Epidermal melanocyte (primary cell): ENCODE data around the gene ALAD.
"Not testable (repeated sequence)": the region's sequence is repeated elsewhere in the genome, so short reads cannot be mapped to it uniquely, and the experiment has no call there.

Experiments
- DNase-seq: peaks from one replicate; pipeline ENCODE4 v3.0.0; 2011; ENCODE audit warnings: low spot score; ENCODE audit not compliant: insufficient read length

ALAD gene

DNA sequence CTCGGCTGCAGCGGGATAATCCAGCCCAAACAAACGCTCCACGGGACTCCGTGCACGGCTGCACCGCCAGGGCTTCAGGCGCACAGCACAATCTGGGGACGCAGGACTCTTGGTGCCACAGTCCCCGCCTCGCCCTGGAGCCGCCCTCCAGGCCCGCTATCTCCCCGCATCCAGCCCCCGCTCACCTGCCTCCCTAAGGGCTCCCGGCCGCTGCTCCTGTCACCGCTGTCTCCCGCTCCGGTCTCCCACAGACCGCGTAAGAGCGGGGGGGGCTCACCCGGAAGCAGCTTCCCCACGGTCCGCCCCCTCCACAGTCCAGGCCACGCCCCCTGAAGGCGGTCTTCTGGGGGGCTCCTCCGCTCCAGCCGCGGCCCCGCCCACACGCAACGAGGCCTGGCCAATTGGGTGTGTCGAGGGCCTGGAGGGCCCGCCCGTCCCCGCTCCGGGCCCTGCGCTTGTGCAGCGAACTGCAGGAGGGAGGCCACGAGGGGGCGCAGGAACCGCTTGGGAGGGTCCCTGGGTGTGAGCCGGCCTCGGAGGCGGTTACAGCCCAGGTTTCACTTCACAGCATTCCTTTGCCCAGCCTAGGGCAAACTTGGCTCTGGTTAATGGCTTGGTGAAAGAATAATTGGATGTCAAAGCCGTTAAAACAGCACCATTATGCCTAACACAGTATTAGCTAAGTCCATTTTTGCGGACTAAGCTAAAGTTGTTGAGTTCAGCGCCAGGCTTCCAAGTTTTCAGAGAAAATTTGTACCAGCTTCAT lies at the start of gene ALAD:
Gene ALAD, minus strand, starts transcription at position 258 of the 766 bp plus-strand sequence. CDS start 7,725 bp downstream, outside the sequence.
- DNase-seq, result peak; percentile 93

DNA sequence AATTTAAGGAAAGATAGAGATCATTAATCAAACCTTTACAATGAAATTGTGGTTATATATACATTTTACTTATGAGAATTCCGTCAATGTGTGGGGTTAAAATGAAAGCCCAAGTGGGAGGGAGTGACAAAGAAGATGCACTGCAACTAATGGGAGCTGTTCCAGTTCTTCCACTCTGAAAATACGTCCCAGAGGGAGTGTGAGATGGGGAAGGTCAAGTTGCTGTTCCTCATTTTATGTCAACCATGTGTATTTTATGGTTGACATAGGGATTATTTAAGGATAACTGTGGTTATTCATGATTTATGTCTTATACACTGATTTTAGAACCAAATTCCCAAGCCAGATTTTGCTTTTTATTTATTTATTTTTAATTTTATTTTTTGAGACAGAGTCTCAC lies 48.3 kb upstream of the ALAD start:
- no peak for DNase-seq

GRCh38 chr9:113446323-113446740 lies 45.2 kb upstream of the ALAD start:
- DNase-seq, result peak; percentile 80

DNA sequence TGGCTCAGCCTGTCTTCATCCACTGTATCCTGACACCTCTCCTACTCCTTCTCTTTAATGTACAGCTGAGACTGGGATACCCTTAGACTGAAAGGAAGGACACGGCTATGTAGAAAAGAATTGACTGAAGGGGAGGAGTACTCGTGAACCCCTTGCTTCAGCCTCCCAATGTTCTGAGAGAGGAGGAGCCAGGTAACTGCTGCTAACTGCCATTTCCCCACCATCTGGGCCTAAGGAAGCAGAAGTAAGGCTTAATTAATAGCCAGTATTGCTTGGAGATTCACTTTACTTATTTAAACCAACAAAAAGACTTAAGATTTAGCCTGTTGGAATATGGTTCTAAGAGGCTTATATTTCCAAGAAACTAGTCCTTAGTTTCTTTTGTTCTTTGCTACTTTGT lies 43.7 kb upstream of the ALAD start:
- no peak for DNase-seq

DNA sequence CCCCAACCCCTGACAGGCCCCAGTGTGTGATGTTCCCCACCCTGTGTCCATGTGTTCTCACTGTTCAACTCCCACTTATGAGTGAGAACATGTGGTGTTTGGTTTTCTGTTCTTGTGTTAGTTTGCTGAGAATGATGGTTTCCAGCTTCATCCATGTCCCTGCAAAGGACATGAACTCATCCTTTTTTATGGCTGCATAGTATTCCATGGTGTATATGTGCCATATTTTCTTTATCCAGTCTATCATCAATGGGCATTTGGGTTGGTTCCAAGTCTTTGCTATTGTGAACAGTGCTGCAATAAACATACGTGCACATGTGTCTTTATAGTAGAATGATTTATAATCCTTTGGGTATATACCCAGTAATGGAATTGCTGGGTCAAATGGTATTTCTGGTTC lies 36.6 kb upstream of the ALAD start:
- not testable (repeated sequence) for DNase-seq

DNA sequence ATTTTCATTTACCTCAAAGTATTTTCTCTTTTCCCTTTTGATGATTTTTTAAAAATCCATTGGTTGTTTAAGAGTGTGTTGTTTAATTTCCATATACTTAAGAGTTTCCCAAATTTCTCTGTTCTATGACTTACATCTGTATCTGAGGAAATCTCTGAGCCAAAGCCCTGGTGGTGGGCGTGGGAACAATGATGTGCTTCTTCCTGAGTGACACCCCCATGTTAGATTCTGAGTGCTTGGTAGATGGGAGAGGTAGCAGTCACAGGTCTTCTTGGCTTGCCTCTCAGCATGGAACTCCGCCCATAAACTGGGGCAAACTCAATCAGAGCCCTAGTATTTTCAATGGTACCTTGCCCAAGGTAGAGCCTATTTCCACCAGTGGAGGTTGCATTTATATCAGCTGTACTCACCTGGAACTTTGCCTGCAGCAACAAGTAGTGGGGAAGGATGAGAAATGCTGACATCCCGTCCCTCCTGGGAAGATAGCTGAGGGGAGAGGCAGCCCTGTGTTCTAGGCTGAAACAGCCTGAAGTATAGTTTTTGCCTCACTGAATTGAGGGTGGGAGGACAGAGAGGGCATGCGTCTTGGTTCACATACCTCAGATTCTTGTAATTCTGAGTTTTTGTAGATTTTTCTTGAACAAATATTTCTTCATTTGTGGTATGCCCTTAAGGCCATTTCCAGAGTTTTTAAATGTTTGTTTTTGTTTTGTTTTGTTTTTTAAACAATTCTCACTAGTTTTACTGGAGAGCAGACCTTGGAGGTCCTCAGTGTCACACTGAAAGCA lies 35.8 kb upstream of the ALAD start:
- DNase-seq, result no peak

- DNase-seq, result no peak
Measured at GRCh38 chr9:113431191-113431590, 30.1 kb upstream of the ALAD start.

GRCh38 chr9:113428062-113428615 lies 27.1 kb upstream of the ALAD start:
- DNase-seq, result no peak

DNA sequence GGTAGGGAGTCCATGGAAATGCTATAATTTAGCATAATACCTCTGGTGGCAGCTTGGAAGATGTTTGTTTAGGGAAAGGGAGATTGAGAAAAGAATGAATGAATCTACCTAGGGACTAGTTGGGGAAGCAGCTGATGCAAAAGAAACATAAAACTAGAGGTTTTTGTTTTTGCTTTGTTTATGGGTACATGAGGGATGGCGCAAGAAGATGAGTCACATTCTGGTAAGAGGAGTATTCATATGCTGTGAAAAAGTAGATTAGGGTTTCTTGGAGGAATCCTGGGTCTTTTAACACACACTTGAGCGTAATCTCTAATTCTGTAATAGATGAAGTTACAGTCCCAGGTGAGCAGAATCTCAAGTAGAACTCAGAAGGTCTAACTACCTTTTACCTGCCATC lies 26.5 kb upstream of the ALAD start:
- no peak for DNase-seq

DNA sequence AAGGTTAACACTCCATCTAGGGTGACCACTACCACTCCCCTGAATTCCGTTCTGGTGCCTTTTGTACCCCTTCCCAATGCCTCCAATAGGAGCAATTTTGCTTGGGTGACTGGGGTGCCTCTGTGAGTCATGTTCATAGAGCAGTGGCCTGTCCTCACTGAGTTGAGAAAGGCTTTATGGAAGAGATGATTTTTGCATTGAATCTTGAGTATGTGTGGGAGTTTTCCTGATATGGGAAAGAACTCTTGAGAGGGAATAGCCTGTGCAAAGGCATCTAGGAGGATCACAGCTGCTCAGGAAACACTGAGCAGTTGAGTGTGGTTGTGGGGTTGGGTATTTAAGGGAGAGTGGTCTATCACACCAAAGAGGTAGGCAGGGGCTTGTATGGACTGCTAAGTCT lies 25.6 kb upstream of the ALAD start:
- no peak for DNase-seq

GRCh38 chr9:113425072-113425471 lies 24.0 kb upstream of the ALAD start:
- no peak for DNase-seq

DNA sequence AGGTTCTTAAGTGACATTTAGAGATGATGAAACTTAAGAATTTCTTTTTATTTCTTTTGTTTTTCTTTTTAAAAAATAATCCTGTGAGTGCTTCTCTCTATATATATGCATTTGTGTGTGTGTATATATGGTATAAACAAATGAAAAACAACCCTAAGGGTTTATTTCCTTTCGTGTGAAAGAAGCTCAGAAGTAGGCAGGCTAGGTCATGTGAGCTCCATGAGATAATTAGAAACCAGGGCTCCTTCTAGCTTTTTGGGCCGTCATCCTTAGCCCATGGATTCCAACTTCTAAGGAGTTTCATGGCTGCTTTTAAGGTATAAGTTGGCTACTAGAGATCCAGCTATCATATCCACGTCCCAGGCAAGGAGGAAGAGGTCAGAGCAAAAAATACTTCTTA lies 20.6 kb upstream of the ALAD start:
- no peak for DNase-seq

- no peak for DNase-seq
Measured at GRCh38 chr9:113417370-113417769, 16.3 kb upstream of the ALAD start.

DNA sequence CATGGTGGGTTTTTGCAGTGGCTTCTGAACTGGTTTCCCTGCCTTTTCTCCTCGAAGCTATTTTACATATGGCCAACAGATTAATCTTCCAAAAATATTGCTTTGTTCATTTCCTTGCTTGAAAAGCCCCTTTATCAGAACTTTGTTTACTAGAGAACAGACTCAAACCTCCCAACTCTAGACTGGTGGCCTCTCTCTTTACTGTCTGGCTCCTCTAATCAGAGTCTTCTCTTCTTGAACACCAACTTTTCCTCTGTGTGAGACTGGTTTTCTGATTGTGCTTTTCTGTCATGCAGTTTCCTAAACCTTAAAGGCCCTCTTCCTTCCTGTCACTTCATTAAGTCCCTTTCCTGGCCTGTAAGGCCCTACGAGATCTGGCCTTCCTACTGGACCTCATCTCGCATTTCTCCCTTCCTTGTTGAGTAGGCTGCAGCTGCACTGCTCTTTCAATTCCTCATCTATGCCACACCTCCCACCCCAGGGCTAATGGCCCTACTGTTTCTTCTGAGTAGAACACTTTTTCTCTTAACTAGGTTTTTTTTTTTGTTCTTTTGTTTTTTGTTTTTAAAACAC lies 15.2 kb upstream of the ALAD start:
- no peak for DNase-seq

DNA sequence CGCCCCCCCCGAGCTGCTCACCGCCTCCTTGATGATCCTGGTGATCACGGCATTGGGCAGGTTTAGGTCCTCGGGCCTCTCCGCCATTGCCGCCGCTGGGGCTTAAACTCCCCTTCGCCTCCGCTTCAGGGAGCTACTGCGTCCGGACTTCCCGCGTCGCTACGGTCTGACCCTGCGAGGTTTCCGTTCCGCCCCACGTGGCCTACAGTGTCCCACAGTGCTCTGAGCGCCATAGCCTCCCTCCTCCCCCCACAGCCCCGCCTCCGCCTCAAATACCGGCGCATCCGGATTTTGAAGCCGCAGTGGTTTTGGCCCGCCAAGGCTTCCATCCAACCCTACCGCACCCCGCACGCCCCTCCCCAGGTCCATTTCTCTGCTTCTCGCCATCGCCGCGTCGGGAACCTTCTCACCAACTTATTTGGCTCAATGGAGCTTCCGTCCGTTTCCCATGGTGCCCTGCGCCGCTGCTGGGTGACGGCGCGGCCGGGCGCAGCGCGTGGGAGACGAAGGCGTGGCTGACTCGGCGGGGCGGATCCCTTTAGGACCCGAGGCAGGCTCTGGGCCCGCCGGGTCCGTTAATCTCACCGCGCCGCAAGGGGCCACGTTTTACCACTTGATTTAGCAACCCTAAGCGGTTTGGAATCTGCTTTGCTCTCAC lies 9.3 kb upstream of the ALAD start, which contains the start of the genes C9orf43 and POLE3:
Gene C9orf43, plus strand, starts transcription at position 541 of the 658 bp plus-strand sequence. CDS start 2,747 bp downstream, outside the sequence.
Gene POLE3, minus strand, starts transcription at position 469 of the 658 bp plus-strand sequence. Its CDS starts 382 bp downstream, at position 87.
- peak; percentile 83 for DNase-seq

DNA sequence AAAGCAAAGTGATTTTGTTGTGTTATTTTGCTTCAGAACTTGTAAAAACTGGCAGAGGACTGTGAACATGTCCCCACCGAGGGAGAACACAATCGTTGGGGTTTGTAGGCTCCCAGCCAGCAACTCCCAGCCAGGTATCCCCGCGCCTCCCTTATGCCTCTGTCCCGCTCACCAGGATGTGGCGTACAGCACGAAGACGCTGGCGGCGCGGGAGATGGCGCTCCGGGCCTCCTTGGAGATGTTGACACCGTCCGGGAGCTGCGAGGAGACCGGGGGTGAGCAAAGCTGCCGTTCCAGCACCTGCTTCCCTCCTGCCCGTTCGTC lies 8.8 kb upstream of the ALAD start:
- no peak for DNase-seq

DNA sequence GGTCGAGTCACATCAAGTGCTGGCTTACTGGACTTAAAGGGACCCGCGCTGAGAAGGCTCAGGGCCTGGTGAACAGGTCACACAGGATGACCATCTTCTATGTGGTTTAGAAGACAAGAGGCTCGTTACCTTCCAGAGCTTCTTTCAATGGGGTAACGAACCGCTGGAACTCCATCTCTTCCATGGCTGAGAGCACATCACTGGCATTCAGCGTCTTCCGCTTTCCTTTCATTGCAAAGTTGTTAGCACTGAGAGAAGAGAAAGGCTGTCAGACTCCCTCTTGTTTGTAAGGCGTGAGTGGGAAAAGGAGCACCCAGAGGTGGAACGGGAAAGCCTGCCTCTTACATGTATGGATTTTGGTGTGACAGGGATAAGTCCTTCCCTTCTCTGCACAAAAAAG lies 8.4 kb upstream of the ALAD start:
- DNase-seq, result no peak

- not testable (repeated sequence) for DNase-seq
Measured at GRCh38 chr9:113406873-113407511, 5.9 kb upstream of the ALAD start.

DNA sequence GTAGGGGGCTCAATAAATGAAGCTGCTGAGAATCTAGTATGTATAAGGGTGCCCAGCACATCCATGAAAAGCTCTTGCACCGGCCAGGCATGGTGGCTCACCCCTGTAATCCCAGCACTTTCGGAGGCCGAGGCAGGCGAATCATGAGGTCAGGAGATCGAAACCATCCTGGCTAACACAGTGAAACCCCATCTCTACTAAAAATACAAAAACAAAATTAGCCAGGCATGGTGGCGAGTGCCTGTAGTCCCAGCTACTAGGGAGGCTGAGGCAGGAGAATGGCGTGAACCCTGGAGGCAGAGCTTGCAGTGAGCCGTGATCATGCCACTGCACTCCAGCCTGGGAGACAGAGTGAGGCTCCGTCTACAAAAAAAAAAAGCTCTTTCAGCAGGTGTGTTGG lies 5.3 kb upstream of the ALAD start:
- not testable (repeated sequence) for DNase-seq

DNA sequence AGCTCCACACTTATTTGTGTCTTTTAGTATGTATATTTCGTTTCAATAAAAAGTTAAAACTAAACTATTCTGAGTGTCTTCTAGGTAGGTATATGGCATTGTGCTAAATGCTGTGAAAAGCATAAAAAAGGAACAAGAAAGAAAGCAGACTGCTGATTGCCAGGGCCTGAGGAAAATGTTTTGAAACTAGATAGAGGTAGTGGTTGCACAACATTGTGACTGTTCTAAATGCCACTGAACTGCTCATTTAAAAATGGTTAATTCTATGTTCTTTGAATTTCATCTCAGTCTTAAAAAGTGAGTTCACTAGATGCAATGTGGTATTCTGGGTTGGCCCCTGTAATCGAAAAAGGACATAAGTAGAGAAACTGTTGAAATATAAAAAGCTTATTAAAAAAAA lies 2.6 kb upstream of the ALAD start:
- DNase-seq, result no peak

DNA sequence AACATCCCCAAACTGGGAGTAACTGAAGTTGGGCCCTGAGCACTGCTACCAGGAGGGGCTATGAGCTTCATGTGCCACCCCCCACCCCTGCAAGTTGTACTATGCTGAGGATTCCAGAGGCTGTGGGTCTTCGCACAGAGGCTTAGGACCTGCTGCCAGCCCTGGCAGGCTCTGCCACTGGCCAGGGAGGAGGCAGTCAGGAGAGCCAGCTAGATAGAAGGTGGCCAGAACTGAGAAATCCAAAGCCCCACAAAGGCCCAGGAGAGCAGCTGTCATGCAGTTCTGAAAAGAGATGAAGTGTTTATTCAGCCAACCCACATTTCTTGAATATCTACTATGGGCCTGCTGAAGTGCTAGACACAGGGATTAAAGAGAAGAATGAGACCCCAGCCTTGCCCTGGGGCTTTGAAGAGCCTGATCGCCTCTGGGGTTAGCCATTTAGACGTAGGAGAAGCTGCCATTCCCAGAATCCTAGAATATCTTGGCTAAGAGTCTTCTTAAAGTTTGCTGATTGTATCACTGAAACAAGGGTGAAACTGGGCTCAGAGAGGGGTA lies 1.4 kb downstream of the ALAD start:
- DNase-seq, result no peak
